Endodermal cell (in vitro differentiated cells): Measurements from ENCODE around the gene SLC25A11. TPM values are rescaled to one million over a fixed set of nuclear protein-coding genes. Genes with fewer than 3 reads are reported as not detected.

Experiments used
- DNase-seq: peaks from one replicate; pipeline ENCODE4 v3.0.0-alpha.2; 2017
- H3K27ac ChIP-seq: 2 replicates; pipeline ENCODE4 v1.5.1; 2013; ENCODE audit warnings: mild to moderate bottlenecking, low read depth, low read length, moderate library complexity
- H3K27me3 ChIP-seq: 2 replicates; pipeline ENCODE4 v1.6.1; 2013; ENCODE audit warnings: mild to moderate bottlenecking, low read length, moderate library complexity; ENCODE audit not compliant: insufficient read depth, control insufficient read depth, poor library complexity, severe bottlenecking
- H3K36me3 ChIP-seq: 2 replicates; pipeline ENCODE4 v1.7.0; 2013; ENCODE audit warnings: mild to moderate bottlenecking, low read length, moderate library complexity; ENCODE audit not compliant: control insufficient read depth, insufficient read depth
- H3K4me1 ChIP-seq: one replicate; pipeline ENCODE4 v1.7.0; 2013; ENCODE audit warnings: low read length; ENCODE audit not compliant: control insufficient read depth, insufficient read depth
- H3K4me3 ChIP-seq: 2 replicates; pipeline ENCODE4 v1.5.1; 2013; ENCODE audit warnings: mild to moderate bottlenecking, low read length, moderate library complexity
- H3K9ac ChIP-seq: 2 replicates; pipeline ENCODE4 v1.6.1; 2013; ENCODE audit warnings: mild to moderate bottlenecking, low read length, moderate library complexity; ENCODE audit not compliant: poor library complexity, severe bottlenecking; ENCODE audit errors: extremely low read depth
- H3K9me3 ChIP-seq: 2 replicates; pipeline ENCODE4 v1.6.1; 2013; ENCODE audit warnings: mild to moderate bottlenecking, low read length, moderate library complexity; ENCODE audit not compliant: control insufficient read depth
- H3K27ac Mint-ChIP-seq: 2 replicates; pipeline ENCODE4 v1.8.0; 2020; ENCODE audit warnings: mixed read lengths
- H3K27me3 Mint-ChIP-seq: 2 replicates; pipeline ENCODE4 v1.8.0; 2021; ENCODE audit warnings: mild to moderate bottlenecking, mixed read lengths; ENCODE audit not compliant: insufficient read depth
- H3K36me3 Mint-ChIP-seq: 2 replicates; pipeline ENCODE4 v1.8.0; 2020; ENCODE audit warnings: low read depth, mixed read lengths
- H3K4me1 Mint-ChIP-seq: 2 replicates; pipeline ENCODE4 v1.8.0; 2020; ENCODE audit warnings: mixed read lengths
- H3K4me3 Mint-ChIP-seq: 2 replicates; pipeline ENCODE4 v1.8.0; 2020; ENCODE audit warnings: mild to moderate bottlenecking, moderate library complexity, mixed read lengths
- H3K9me3 Mint-ChIP-seq: 2 replicates; pipeline ENCODE4 v1.8.0; 2020; ENCODE audit warnings: mild to moderate bottlenecking, mixed read lengths
- CTCF ChIP-seq: fragments of 200-600 bp; sonication (generic); conservative IDR thresholded peaks from 2 replicates; pipeline ENCODE4 v1.5.0; 2021; ENCODE audit warnings: antibody characterized with exemption, mild to moderate bottlenecking
- WGBS, 2 experiments: methylation state at CpG; one replicate each; pipeline versions ENCODE4 v1.1.5 to v1.1.7; 2013; ENCODE audit warnings: missing lambda C conversion rate in 2 of 2, mixed read lengths in 1 of 2; ENCODE audit not compliant: insufficient coverage in 1 of 2, insufficient read length in 1 of 2; 5-methylcytosine and 5-hydroxymethylcytosine counted together
- total RNA-seq, 2 donors: library from RNA; stranded (reverse); fragmentation: NEBNext Ultra II Directional in 1 of 2; extraction: Animal tissue kit (Norgen Biotek cat#: 25700) in 1 of 2; gene quantifications; 2 replicates in 1 of 2; 3 replicates in 1 of 2; pipeline ENCODE4 v1.2.1, GENCODE V29; 2021

The SLC25A11 gene
- total RNA-seq, 2 donors from 2014 or later = 59.9 to 76.9 TPM

- Histone ChIP-seq H3K4me3 (no peak overlapping the region), H3K4me1 (peaks cover 9% of the 10 kb centered on the region), H3K36me3 (peaks cover 4% of the 10 kb centered on the region), H3K27me3 (no peaks in the 10 kb centered on the region), H3K9me3 (no peaks in the 10 kb centered on the region), H3K9ac (no peak overlapping the region), H3K27ac (no peak overlapping the region)
- Mint-ChIP-seq H3K27me3 (no peaks in the 10 kb centered on the region), H3K36me3 (peaks cover 17% of the 10 kb centered on the region), H3K27ac (no peak overlapping the region), H3K9me3 (no peaks in the 10 kb centered on the region), H3K4me3 (no peak overlapping the region), H3K4me1 (peaks cover 21% of the 10 kb centered on the region)
- DNase-seq = no peak
- TF ChIP-seq CTCF = no peak
- WGBS, 2 experiments = 96 to 97% methylated on average over 8 of the region's 8 CpGs
These were observed 15.2 kb upstream of the SLC25A11 start for GRCh38 chr17:4955091-4955490.

- H3K36me3 ChIP-seq = peaks cover 4% of the 10 kb centered on the region
- Mint-ChIP-seq H3K27me3 (no peaks in the 10 kb centered on the region), H3K4me3 (no peak overlapping the region), H3K27ac (no peak overlapping the region), H3K4me1 (peaks cover 21% of the 10 kb centered on the region), H3K36me3 (peaks cover 8% of the 10 kb centered on the region), H3K9me3 (no peaks in the 10 kb centered on the region)
- no peak overlapping the region for H3K9ac ChIP-seq
- peaks cover 9% of the 10 kb centered on the region for H3K4me1 ChIP-seq
- WGBS, 2 experiments = 90% methylated on average over 8 to 14 of the region's 14 CpGs
- TF ChIP-seq CTCF = no peak
- DNase-seq = no peak
- no peaks in the 10 kb centered on the region for H3K27me3 ChIP-seq
- H3K4me3 ChIP-seq = no peak overlapping the region
- no peak overlapping the region for H3K27ac ChIP-seq
- H3K9me3 ChIP-seq = no peaks in the 10 kb centered on the region
These were observed 13.7 kb upstream of the SLC25A11 start for GRCh38 chr17:4953451-4953961.

GRCh38 chr17:4951486-4951885 lies 11.6 kb upstream of the SLC25A11 start:
- Mint-ChIP-seq H3K9me3 (no peaks in the 10 kb centered on the region), H3K4me3 (peak overlapping the region; percentile 93), H3K36me3 (peaks cover 11% of the 10 kb centered on the region), H3K4me1 (peaks cover 22% of the 10 kb centered on the region), H3K27ac (peak overlapping the region; percentile 87), H3K27me3 (no peaks in the 10 kb centered on the region)
- no peak overlapping the region for H3K9ac ChIP-seq
- no peak for DNase-seq
- H3K27me3 ChIP-seq = no peaks in the 10 kb centered on the region
- H3K27ac ChIP-seq = peak overlapping the region; percentile 96
- peaks cover 10% of the 10 kb centered on the region for H3K36me3 ChIP-seq
- H3K4me1 ChIP-seq = peaks cover 9% of the 10 kb centered on the region
- no peak for TF ChIP-seq CTCF
- 76% methylated on average over 3 of the region's 3 CpGs; no CpG with 5 or more reads in 1 of the 2 experiments for WGBS, 2 experiments
- peak overlapping the region; percentile 80 for H3K4me3 ChIP-seq
- H3K9me3 ChIP-seq = no peaks in the 10 kb centered on the region
